IPS-15b (cell line): Measurements from ENCODE around the gene BLVRB.
"Not testable (repeated sequence)": the region's sequence is repeated elsewhere in the genome, so short reads cannot be mapped to it uniquely, and the experiment has no call there.

Experiments
- H3K27me3 ChIP-seq: one replicate; pipeline ENCODE4 v1.6.1; 2013; ENCODE audit warnings: low read length; ENCODE audit not compliant: control insufficient read depth, insufficient read depth
- H3K36me3 ChIP-seq: one replicate; pipeline ENCODE4 v1.6.1; 2013; ENCODE audit warnings: low read length; ENCODE audit not compliant: control insufficient read depth, insufficient read depth
- H3K4me1 ChIP-seq: one replicate; pipeline ENCODE4 v1.6.1; 2013; ENCODE audit warnings: mild to moderate bottlenecking, low read length; ENCODE audit not compliant: control insufficient read depth, insufficient read depth
- H3K4me3 ChIP-seq: one replicate; pipeline ENCODE4 v1.5.1; 2013; ENCODE audit warnings: low read depth, low read length
- H3K9ac ChIP-seq: one replicate; pipeline ENCODE4 v1.6.1; 2013; ENCODE audit warnings: low read depth, mild to moderate bottlenecking, low read length
- H3K9me3 ChIP-seq: one replicate; pipeline ENCODE4 v1.6.1; 2013; ENCODE audit warnings: mild to moderate bottlenecking, low read length; ENCODE audit not compliant: control insufficient read depth, insufficient read depth

BLVRB gene

DNA sequence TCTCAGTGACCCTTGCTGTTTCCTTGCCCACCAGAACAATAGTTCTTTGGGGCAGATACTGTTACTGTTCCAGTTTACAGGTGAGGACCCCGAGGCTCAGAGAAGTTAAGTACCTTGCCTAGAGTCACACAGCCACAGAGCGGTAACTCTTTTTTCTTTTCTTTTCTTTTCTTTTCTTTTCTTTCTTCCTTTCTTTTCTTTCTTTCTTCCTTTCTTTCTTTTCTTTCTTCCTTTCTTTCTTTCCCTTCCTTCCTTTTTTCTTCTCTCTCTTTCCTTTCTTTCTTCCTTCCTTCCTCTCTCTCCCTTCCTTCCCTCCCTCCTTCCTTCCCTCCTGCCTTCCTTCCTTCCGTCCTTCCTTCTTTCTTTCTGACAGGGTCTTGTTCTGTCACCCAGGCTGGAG lies 47.5 kb downstream of the BLVRB start:
- Histone ChIP-seq H3K4me1 (peaks cover 3% of the 10 kb centered on the region), H3K9ac (no peak overlapping the region), H3K4me3 (no peak overlapping the region), H3K36me3 (peaks cover 4% of the 10 kb centered on the region), H3K27me3 (no peaks in the 10 kb centered on the region), H3K9me3 (no peaks in the 10 kb centered on the region)

- peak overlapping the region; percentile 26 for H3K9ac ChIP-seq
- H3K4me1 ChIP-seq, result peaks cover 3% of the 10 kb centered on the region
- no peaks in the 10 kb centered on the region for H3K9me3 ChIP-seq
- H3K36me3 ChIP-seq, result peaks cover 2% of the 10 kb centered on the region
- H3K27me3 ChIP-seq, result no peaks in the 10 kb centered on the region
- H3K4me3 ChIP-seq, result no peak overlapping the region
Observed at GRCh38 chr19:40417643-40417981, 47.9 kb downstream of the BLVRB start.

GRCh38 chr19:40416918-40417642 lies 48.5 kb downstream of the BLVRB start:
- Histone ChIP-seq H3K9me3 (no peaks in the 10 kb centered on the region), H3K4me1 (peaks cover 3% of the 10 kb centered on the region), H3K9ac (peak overlapping the region; percentile 26), H3K36me3 (no peaks in the 10 kb centered on the region), H3K4me3 (no peak overlapping the region), H3K27me3 (no peaks in the 10 kb centered on the region)

DNA sequence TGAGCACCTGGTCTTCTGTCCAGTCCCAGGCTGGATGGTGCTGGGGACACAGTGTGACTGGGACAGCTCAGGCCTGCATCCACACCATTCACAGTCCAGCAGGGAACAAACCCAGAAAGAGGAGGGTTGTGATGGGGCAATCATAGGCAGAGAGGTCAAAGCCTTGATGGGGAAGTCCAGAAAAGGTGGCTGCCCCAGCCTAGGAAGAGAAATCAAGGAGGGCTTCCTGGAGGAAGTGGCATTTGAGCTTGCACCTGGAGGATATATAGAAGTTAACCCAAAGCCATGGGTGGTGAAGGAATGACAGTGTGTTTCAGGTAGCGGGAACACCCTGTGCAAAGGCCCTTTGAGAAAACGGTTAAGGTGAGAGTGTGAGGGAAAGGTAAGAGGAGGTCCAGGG lies 49.8 kb downstream of the BLVRB start:
- Histone ChIP-seq H3K27me3 (no peaks in the 10 kb centered on the region), H3K4me1 (peaks cover 3% of the 10 kb centered on the region), H3K9me3 (no peaks in the 10 kb centered on the region), H3K9ac (no peak overlapping the region), H3K4me3 (no peak overlapping the region), H3K36me3 (no peaks in the 10 kb centered on the region)

GRCh38 chr19:40414542-40415535 lies 50.7 kb downstream of the BLVRB start:
- H3K4me3 ChIP-seq, result no peak overlapping the region
- no peaks in the 10 kb centered on the region for H3K9me3 ChIP-seq
- H3K4me1 ChIP-seq, result peaks cover 5% of the 10 kb centered on the region
- H3K9ac ChIP-seq, result no peak overlapping the region
- H3K27me3 ChIP-seq, result no peaks in the 10 kb centered on the region
- no peaks in the 10 kb centered on the region for H3K36me3 ChIP-seq

GRCh38 chr19:40413291-40413845 lies 52.2 kb downstream of the BLVRB start, which contains the start of gene PRX:
PRX (minus strand) TSS chr19:40413378; CDS start chr19:40407932, 5,446 bp downstream.
- Histone ChIP-seq H3K36me3 (no peaks in the 10 kb centered on the region), H3K9ac (peak within 1 kb of the TSS; percentile 14), H3K4me1 (peaks cover 5% of the 10 kb centered on the region), H3K4me3 (peak within 1 kb of the TSS; percentile 48), H3K9me3 (no peaks in the 10 kb centered on the region), H3K27me3 (no peaks in the 10 kb centered on the region)

- H3K36me3 ChIP-seq, result no peaks in the 10 kb centered on the region
- H3K27me3 ChIP-seq, result no peaks in the 10 kb centered on the region
- H3K9ac ChIP-seq, result no peak overlapping the region
- peaks cover 5% of the 10 kb centered on the region for H3K4me1 ChIP-seq
- H3K4me3 ChIP-seq, result peak overlapping the region; percentile 48
- no peaks in the 10 kb centered on the region for H3K9me3 ChIP-seq
Observed at GRCh38 chr19:40412866-40413265, 52.7 kb downstream of the BLVRB start.

- Histone ChIP-seq H3K4me3 (no peak overlapping the region), H3K27me3 (no peaks in the 10 kb centered on the region), H3K4me1 (peaks cover 5% of the 10 kb centered on the region), H3K36me3 (no peaks in the 10 kb centered on the region), H3K9me3 (no peaks in the 10 kb centered on the region), H3K9ac (no peak overlapping the region)
Observed at GRCh38 chr19:40411958-40412499, 53.5 kb downstream of the BLVRB start.

DNA sequence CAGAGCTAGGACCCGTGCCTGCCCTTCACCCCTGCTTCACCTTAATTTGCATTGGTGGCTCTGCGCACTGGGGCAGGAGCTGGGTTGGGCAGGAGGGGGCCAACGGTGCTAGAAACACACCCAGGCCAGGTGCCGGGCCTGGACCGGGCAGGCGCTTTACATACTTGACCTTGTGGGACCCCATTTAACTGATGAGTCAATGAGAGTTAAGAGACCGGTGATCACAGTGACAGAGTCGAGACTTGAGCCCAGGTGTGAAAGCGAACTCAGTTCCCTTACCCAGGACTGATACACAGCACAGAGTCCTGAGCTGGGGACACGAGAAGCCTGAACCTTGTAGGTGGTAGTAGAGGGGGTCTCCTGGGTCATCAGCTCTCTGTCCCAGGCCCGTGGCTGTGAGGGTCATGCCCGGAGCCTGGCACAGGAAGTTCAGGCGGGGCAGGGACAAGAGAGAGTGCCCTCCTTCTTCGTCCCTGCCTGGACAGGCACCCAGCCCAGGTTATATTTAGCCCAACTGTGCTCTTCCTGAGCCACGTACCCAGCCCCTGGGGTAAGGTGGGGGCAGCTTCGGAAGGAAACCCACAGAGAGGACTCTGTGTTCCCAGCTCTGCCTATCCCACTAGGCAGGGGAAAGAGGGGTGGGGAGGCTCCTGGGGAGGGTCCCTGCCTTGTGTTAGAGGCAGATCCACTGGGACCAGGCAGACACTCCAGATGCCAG lies 54.3 kb downstream of the BLVRB start:
- no peaks in the 10 kb centered on the region for H3K27me3 ChIP-seq
- H3K9me3 ChIP-seq, result no peaks in the 10 kb centered on the region
- peaks cover 5% of the 10 kb centered on the region for H3K4me1 ChIP-seq
- no peak overlapping the region for H3K4me3 ChIP-seq
- no peaks in the 10 kb centered on the region for H3K36me3 ChIP-seq
- no peak overlapping the region for H3K9ac ChIP-seq

DNA sequence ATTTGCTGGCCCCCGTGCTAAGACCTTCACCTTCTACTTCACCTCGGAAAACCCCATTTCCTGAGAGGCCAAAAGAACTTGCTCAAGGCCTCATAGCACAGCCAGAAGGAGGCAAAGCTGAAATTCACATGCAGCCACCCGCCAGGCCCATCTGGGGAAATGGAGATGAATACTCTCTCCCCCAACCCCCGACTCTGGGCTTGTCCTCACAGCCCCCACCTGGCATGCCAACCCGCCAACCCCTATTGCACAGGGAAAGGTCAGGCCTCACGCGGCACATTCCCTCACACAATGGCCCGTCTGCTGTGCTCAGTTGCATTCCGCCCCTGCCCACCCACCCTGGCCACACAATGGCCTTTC lies 55.5 kb downstream of the BLVRB start:
- peaks cover 5% of the 10 kb centered on the region for H3K4me1 ChIP-seq
- H3K9me3 ChIP-seq, result no peaks in the 10 kb centered on the region
- H3K36me3 ChIP-seq, result no peaks in the 10 kb centered on the region
- no peaks in the 10 kb centered on the region for H3K27me3 ChIP-seq
- no peak overlapping the region for H3K4me3 ChIP-seq
- peak overlapping the region; percentile 54 for H3K9ac ChIP-seq

DNA sequence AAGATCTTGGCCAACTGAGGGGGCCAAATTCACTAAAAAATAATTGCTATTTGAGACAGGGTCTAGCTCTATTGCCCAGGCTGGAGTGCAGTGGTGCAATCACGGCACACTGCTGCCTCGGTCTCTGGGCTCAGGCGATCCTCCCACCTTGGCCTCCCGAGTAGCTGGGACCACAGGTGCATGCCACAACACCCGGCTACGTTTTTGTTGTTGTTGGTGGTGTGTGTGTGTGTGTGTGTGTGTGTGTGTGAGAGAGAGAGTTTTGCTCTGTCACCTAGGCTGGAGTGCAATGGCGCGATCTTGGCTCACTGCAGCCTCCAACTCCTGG lies 57.0 kb downstream of the BLVRB start:
- H3K9me3 ChIP-seq, H3K36me3 ChIP-seq, H3K27me3 ChIP-seq, H3K9ac ChIP-seq, H3K4me3 ChIP-seq, H3K4me1 ChIP-seq: not testable (repeated sequence)
